Peyer's patch (tissue), 4 donors: ENCODE measurements around the gene REPIN1. TPM values are rescaled to one million over a fixed set of nuclear protein-coding genes. Genes with fewer than 3 reads are reported as not detected.

Experiments
- DNase-seq, 3 donors: peaks; one replicate each; pipeline ENCODE4 v3.0.0-alpha.2; 2017 to 2019
- H3K27ac ChIP-seq, 4 donors: fragments of 200-600 bp; sonication (generic); one replicate each; pipeline ENCODE4 v1.5.1; 2016 to 2019
- H3K27me3 ChIP-seq, 2 donors: fragments of 200-600 bp; sonication (generic); one replicate each; pipeline ENCODE4 v1.5.1; 2019
- H3K36me3 ChIP-seq, 3 donors: fragments of 200-600 bp; sonication (generic); one replicate each; pipeline ENCODE4 v1.5.1; 2016 to 2019
- H3K4me1 ChIP-seq, 4 donors: fragments of 200-600 bp; sonication (generic); one replicate each; pipeline ENCODE4 v1.5.1; 2016 to 2019
- H3K4me3 ChIP-seq, 4 donors: fragments of 200-600 bp; sonication (generic); 1 replicate in 3 of 4; 2 replicates in 1 of 4; pipeline ENCODE4 v1.5.1; 2016 to 2019; ENCODE audit warnings: mild to moderate bottlenecking in 1 of 4
- H3K9me3 ChIP-seq, 4 donors: fragments of 200-600 bp; sonication (generic); one replicate each; pipeline ENCODE4 v1.5.1; 2016 to 2019; ENCODE audit warnings: mild to moderate bottlenecking in 1 of 4
- POLR2A ChIP-seq, 2 donors: fragments of 450-650 bp; IDR thresholded peaks; one replicate each; pipeline ENCODE4 v1.5.1; 2017; ENCODE audit warnings: antibody characterized with exemption in 2 of 2, mild to moderate bottlenecking in 2 of 2, moderate library complexity in 2 of 2
- total RNA-seq, 4 donors: library from RNA; depleted of rRNA; stranded (reverse); fragments of >200 nt; gene quantifications; one replicate each; pipeline ENCODE4 v1.1.0, GENCODE V29; 2016
- TF ChIP-seq, protein P1 (sequence below), 6 experiments: fragments of 450-650 bp in 4 of 6; fragments of 200-600 bp in 2 of 6; sonication (generic) in 1 of 6; IDR thresholded peaks; one replicate each; pipeline ENCODE4 v1.5.1; 2017 to 2019; ENCODE audit warnings: antibody characterized with exemption in 6 of 6, mild to moderate bottlenecking in 3 of 6, moderate library complexity in 1 of 6

Gene REPIN1
- total RNA-seq, 4 donors from 2014 or later = 138 to 209 (median 159) TPM

GRCh38 chr7:150327308-150327707 lies 41.3 kb upstream of the REPIN1 start:
- no peak overlapping the region for H3K4me3 ChIP-seq
- no peak for TF ChIP-seq POLR2A (IDR thresholded peaks at IDR 0.05)
- TF ChIP-seq, protein P1, sequence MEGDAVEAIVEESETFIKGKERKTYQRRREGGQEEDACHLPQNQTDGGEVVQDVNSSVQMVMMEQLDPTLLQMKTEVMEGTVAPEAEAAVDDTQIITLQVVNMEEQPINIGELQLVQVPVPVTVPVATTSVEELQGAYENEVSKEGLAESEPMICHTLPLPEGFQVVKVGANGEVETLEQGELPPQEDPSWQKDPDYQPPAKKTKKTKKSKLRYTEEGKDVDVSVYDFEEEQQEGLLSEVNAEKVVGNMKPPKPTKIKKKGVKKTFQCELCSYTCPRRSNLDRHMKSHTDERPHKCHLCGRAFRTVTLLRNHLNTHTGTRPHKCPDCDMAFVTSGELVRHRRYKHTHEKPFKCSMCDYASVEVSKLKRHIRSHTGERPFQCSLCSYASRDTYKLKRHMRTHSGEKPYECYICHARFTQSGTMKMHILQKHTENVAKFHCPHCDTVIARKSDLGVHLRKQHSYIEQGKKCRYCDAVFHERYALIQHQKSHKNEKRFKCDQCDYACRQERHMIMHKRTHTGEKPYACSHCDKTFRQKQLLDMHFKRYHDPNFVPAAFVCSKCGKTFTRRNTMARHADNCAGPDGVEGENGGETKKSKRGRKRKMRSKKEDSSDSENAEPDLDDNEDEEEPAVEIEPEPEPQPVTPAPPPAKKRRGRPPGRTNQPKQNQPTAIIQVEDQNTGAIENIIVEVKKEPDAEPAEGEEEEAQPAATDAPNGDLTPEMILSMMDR (IDR thresholded peaks at IDR 0.05) = no peak
- no peaks in the 10 kb centered on the region for H3K27me3 ChIP-seq
- no peak overlapping the region for H3K27ac ChIP-seq
- no peaks in the 10 kb centered on the region for H3K9me3 ChIP-seq
- H3K36me3 ChIP-seq = peaks cover 0 to 24% (median 0%) of the 10 kb centered on the region in 3 donors
- peaks cover 0 to 16% (median 6%) of the 10 kb centered on the region in 4 donors for H3K4me1 ChIP-seq
- no peak for DNase-seq

GRCh38 chr7:150329331-150330120 lies 39.1 kb upstream of the REPIN1 start:
- Histone ChIP-seq H3K27ac (peak overlapping the region in 1 of 4 donors; percentile 32), H3K27me3 (no peaks in the 10 kb centered on the region), H3K4me3 (no peak overlapping the region), H3K4me1 (peaks cover 0 to 6% (median 0%) of the 10 kb centered on the region in 4 donors), H3K9me3 (no peaks in the 10 kb centered on the region), H3K36me3 (peaks cover 0 to 28% (median 0%) of the 10 kb centered on the region in 3 donors)
- TF ChIP-seq, protein P1 (IDR thresholded peaks at IDR 0.05) = no peak
- TF ChIP-seq POLR2A (IDR thresholded peaks at IDR 0.05) = no peak
- no peak for DNase-seq

DNA sequence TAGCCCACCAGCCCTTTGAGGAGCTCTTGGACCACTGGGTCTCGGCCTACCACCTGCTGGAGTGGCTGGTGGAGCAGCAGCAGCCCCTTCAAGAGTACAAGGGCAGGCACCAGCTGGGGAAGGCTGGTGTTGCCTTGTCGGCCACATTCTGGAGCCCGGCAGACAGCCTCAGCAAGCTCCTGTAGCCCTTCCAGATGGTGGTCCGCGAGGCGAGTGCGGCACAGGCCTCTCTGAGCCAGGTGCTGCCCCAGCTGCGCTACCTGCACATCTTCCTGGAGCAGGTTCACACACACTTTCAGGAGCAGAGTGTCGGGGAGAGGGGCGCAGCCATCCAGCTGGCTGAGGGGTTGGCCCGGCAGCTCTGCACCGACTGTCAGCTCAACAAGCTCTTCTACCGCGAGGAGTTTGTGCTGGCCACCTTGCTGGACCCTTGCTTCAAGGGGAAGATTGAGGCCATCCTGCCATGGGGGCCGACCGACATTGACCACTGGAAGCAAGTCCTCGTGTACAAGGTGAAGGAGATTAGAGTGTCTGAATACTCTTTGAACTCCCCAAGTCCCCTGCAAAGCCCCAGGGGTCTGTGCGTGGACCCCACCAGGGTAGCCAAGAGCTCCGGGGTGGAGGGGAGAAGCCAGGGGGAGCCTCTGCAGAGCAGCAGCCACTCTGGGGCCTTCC lies 38.3 kb upstream of the REPIN1 start:
- Histone ChIP-seq H3K4me1 (peaks cover 0 to under 1% (median 0%) of the 10 kb centered on the region in 4 donors), H3K36me3 (peaks cover 0 to 28% (median 0%) of the 10 kb centered on the region in 3 donors), H3K9me3 (no peaks in the 10 kb centered on the region), H3K27ac (peak overlapping the region in 1 of 4 donors; percentile 32), H3K4me3 (no peak overlapping the region), H3K27me3 (no peaks in the 10 kb centered on the region)
- TF ChIP-seq POLR2A (IDR thresholded peaks at IDR 0.05) = no peak
- TF ChIP-seq, protein P1 (IDR thresholded peaks at IDR 0.05) = no peak
- DNase-seq = no peak

- Histone ChIP-seq H3K27ac (no peak overlapping the region), H3K4me3 (no peak overlapping the region), H3K9me3 (no peaks in the 10 kb centered on the region), H3K36me3 (peaks cover 0 to 25% (median 0%) of the 10 kb centered on the region in 3 donors), H3K4me1 (peaks cover 0 to 10% (median 0%) of the 10 kb centered on the region in 4 donors), H3K27me3 (no peaks in the 10 kb centered on the region)
- TF ChIP-seq, protein P1 (IDR thresholded peaks at IDR 0.05) = no peak
- no peak for TF ChIP-seq POLR2A (IDR thresholded peaks at IDR 0.05)
- DNase-seq = no peak
Measured at GRCh38 chr7:150332852-150333635, 35.6 kb upstream of the REPIN1 start.

DNA sequence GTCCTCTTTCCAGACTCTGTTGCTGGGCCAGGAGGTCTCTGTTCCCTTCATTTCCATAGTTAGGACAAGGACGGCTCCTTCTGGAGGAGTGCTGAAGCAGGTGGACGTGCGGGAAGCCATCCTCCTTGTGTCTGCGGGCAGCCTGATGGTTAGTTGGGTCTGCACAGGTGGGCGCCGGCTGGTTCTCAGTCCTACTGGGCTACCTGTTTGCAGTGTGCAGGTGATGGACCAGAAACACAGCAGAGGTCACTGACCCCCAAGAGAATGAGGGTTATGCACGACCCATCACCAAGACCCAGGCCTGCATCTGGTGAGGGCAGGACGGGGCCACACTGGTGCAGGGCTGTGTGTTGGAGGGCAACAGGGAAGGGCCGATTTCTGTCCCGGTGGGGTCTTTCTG lies 35.0 kb upstream of the REPIN1 start:
- Histone ChIP-seq H3K27ac (no peak overlapping the region), H3K4me3 (no peak overlapping the region), H3K27me3 (no peaks in the 10 kb centered on the region), H3K36me3 (peaks cover 0 to 29% (median 0%) of the 10 kb centered on the region in 3 donors), H3K9me3 (no peaks in the 10 kb centered on the region), H3K4me1 (peaks cover 0 to 10% (median 0%) of the 10 kb centered on the region in 4 donors)
- no peak for DNase-seq
- TF ChIP-seq POLR2A (IDR thresholded peaks at IDR 0.05) = no peak
- TF ChIP-seq, protein P1 (IDR thresholded peaks at IDR 0.05) = no peak
